GM18498 (cell line): ENCODE measurements around the gene DUSP12.

Experiments used
- ATAC-seq: cut with Tn5 transposase; IDR thresholded peaks from one replicate; pipeline ENCODE4 v1.9.1; 2021; ENCODE audit warnings: mild to moderate bottlenecking, moderate library complexity; ENCODE audit not compliant: unreplicated experiment

DUSP12 gene

GRCh38 chr1:161805399-161806197 is 56.0 kb downstream of the DUSP12 start:
- ATAC-seq = no peak
